Hepatocyte (in vitro differentiated cells): ENCODE data around the gene CCNA1. TPM values are rescaled to one million over a fixed set of nuclear protein-coding genes. Genes with fewer than 3 reads are reported as not detected.

Experiments used
- DNase-seq: peaks from one replicate; pipeline ENCODE4 v3.0.0-alpha.2; 2016; ENCODE audit warnings: low spot score
- H2AFZ ChIP-seq: fragments of 200-600 bp; sonication (generic); 2 replicates; pipeline ENCODE4 v1.6.0; 2016; ENCODE audit warnings: antibody characterized with exemption, mild to moderate bottlenecking
- H3K27ac ChIP-seq: fragments of 200-600 bp; sonication (generic); 2 replicates; pipeline ENCODE4 v1.5.1; 2016; ENCODE audit warnings: mild to moderate bottlenecking
- H3K27me3 ChIP-seq: fragments of 200-600 bp; sonication (generic); 2 replicates; pipeline ENCODE4 v1.6.1; 2016
- H3K36me3 ChIP-seq: fragments of 200-600 bp; sonication (generic); replicated peaks from 2 replicates; pipeline ENCODE4 v1.5.1; 2016; ENCODE audit warnings: low read depth; ENCODE audit not compliant: insufficient read depth
- H3K4me1 ChIP-seq: fragments of 200-600 bp; sonication (generic); 2 replicates; pipeline ENCODE4 v1.5.1; 2016; ENCODE audit warnings: mild to moderate bottlenecking, moderate library complexity; ENCODE audit not compliant: insufficient read depth
- H3K4me2 ChIP-seq: fragments of 200-600 bp; sonication (generic); 2 replicates; pipeline ENCODE4 v1.6.0; 2016
- H3K4me3 ChIP-seq: fragments of 200-600 bp; sonication (generic); 2 replicates; pipeline ENCODE4 v1.5.1; 2016; ENCODE audit warnings: mild to moderate bottlenecking
- H3K79me2 ChIP-seq: fragments of 200-600 bp; sonication (generic); 2 replicates; pipeline ENCODE4 v1.6.0; 2017; ENCODE audit warnings: mild to moderate bottlenecking
- H3K9me2 ChIP-seq: fragments of 200-600 bp; sonication (generic); replicated peaks from 2 replicates; pipeline ENCODE4 v1.6.0; 2017; ENCODE audit warnings: mild to moderate bottlenecking; ENCODE audit not compliant: insufficient read depth
- H3K9me3 ChIP-seq: fragments of 200-600 bp; sonication (generic); 2 replicates; pipeline ENCODE4 v1.5.1; 2016; ENCODE audit warnings: low read depth, mild to moderate bottlenecking
- H4K20me1 ChIP-seq: fragments of 200-600 bp; sonication (generic); 2 replicates; pipeline ENCODE4 v1.6.0; 2016; ENCODE audit warnings: mild to moderate bottlenecking; ENCODE audit not compliant: insufficient read depth, poor library complexity, severe bottlenecking
- EZH2 ChIP-seq: fragments of 200-600 bp; sonication (generic); IDR thresholded peaks from 2 replicates; pipeline ENCODE4 v1.6.1; 2016; ENCODE audit warnings: antibody characterized with exemption, mild to moderate bottlenecking, borderline replicate concordance
- EZH2phosphoT487 ChIP-seq: fragments of 200-600 bp; sonication (generic); IDR thresholded peaks from one replicate; pipeline ENCODE4 v1.6.1; 2018; ENCODE audit warnings: antibody characterized with exemption, mild to moderate bottlenecking, low read depth, moderate library complexity; ENCODE audit not compliant: unreplicated experiment, severe bottlenecking
- WGBS: methylation state at CpG from one replicate; pipeline ENCODE4 v1.1.6; 2016; ENCODE audit warnings: low lambda C conversion rate; ENCODE audit errors: missing lambda C conversion rate; 5-methylcytosine and 5-hydroxymethylcytosine counted together
- polyA plus RNA-seq: library from polyadenylated mRNA; unstranded; fragments of >200 nt; fragmentation: Nextera tagmentation; extraction: Ambion mirVana; gene quantifications from 2 replicates; pipeline ENCODE4 v1.2.1, GENCODE V29; 2016
- total RNA-seq: library from RNA; depleted of rRNA; stranded (reverse); fragments of >200 nt; gene quantifications from 2 replicates; pipeline ENCODE4 v1.2.3, GENCODE V29; 2014
- TF ChIP-seq, protein P1 (sequence below): fragments of 200-600 bp; sonication (generic); IDR thresholded peaks from 2 replicates; pipeline ENCODE4 v1.5.1; 2016; ENCODE audit warnings: antibody characterized with exemption, mild to moderate bottlenecking; ENCODE audit not compliant: poor library complexity

The CCNA1 gene
- total and polyA plus RNA-seq, 2 experiments from 2014 or later, result 0.47 to 0.83 TPM

DNA sequence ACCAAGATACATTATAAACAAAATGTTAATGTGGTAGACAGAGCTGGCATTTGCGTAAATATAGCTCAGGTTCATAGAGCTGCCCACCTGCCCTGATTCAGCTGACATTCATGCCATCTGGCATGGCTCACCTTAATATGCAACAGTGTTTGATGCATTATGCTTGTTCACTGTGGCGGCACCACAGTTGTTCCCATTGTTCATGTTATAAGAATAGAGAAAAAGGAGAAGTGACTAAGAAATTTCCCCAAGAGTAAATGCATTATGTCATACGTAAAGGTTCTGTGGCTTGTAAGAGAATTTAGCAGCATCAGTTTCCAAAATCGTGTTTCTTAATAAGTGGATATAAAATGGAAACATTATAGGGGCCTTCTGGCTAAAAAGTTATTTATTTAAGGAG, 4.5 kb downstream of the CCNA1 start:
- H3K4me2 ChIP-seq, result no peak overlapping the region
- no peaks in the 10 kb centered on the region for H3K9me2 ChIP-seq
- H3K27me3 ChIP-seq, result peaks cover 55% of the 10 kb centered on the region
- no peak overlapping the region for H2AFZ ChIP-seq
- H3K4me3 ChIP-seq, result no peak overlapping the region
- DNase-seq, result no peak
- no peaks in the 10 kb centered on the region for H4K20me1 ChIP-seq
- no peaks in the 10 kb centered on the region for H3K36me3 ChIP-seq
- H3K9me3 ChIP-seq, result no peaks in the 10 kb centered on the region
- no peaks in the 10 kb centered on the region for H3K4me1 ChIP-seq
- TF ChIP-seq, protein P1, sequence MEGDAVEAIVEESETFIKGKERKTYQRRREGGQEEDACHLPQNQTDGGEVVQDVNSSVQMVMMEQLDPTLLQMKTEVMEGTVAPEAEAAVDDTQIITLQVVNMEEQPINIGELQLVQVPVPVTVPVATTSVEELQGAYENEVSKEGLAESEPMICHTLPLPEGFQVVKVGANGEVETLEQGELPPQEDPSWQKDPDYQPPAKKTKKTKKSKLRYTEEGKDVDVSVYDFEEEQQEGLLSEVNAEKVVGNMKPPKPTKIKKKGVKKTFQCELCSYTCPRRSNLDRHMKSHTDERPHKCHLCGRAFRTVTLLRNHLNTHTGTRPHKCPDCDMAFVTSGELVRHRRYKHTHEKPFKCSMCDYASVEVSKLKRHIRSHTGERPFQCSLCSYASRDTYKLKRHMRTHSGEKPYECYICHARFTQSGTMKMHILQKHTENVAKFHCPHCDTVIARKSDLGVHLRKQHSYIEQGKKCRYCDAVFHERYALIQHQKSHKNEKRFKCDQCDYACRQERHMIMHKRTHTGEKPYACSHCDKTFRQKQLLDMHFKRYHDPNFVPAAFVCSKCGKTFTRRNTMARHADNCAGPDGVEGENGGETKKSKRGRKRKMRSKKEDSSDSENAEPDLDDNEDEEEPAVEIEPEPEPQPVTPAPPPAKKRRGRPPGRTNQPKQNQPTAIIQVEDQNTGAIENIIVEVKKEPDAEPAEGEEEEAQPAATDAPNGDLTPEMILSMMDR, result no peak
- TF ChIP-seq EZH2, result no peak
- no peak for TF ChIP-seq EZH2phosphoT487
- WGBS, result 85% methylated on average over 4 of the region's 4 CpGs
- no peaks in the 10 kb centered on the region for H3K79me2 ChIP-seq
- H3K27ac ChIP-seq, result no peak overlapping the region

DNA sequence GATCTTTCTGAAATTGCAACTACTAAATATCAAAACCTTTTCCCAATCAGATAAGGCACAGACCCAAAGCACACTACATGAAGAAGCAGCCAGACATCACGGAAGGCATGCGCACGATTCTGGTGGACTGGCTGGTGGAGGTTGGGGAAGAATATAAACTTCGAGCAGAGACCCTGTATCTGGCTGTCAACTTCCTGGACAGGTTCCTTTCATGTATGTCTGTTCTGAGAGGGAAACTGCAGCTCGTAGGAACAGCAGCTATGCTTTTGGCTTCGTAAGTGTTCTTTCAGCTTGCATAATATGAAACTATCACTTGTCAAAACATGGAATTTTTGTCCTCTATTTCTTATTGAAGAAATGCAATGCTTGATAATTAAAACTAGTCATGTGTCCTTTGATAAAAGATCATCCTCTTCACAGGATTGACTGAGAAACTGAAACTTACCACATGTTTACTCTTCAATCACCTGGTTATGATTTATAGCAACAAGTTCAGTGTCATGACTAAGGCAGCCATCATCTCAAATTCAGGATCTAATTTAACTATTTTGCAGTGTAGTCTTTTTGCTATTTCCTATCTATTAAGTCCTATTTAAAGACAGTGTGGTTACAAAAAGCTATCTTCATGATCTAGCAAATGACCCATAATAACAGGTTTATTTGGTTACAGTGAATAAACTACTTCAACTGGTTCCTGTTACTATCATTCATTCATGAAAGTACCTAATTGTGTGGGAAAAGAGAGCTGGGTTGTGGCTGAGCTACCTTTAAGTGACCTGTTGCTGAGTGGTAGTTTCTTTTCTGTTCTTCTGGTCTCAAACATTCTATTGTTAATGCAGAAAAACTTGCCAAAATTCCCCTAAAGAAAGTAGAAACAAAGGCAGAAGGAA, 6.5 kb downstream of the CCNA1 start:
- Histone ChIP-seq H3K79me2 (no peaks in the 10 kb centered on the region), H3K4me1 (no peaks in the 10 kb centered on the region), H4K20me1 (no peaks in the 10 kb centered on the region), H3K27me3 (peaks cover 37% of the 10 kb centered on the region), H3K9me3 (no peaks in the 10 kb centered on the region), H3K4me3 (no peak overlapping the region), H3K36me3 (no peaks in the 10 kb centered on the region), H2AFZ (no peak overlapping the region), H3K4me2 (no peak overlapping the region), H3K27ac (no peak overlapping the region), H3K9me2 (no peaks in the 10 kb centered on the region)
- TF ChIP-seq EZH2phosphoT487, result no peak
- no peak for TF ChIP-seq EZH2
- TF ChIP-seq, protein P1, result no peak
- 78% methylated on average over 6 of the region's 6 CpGs for WGBS
- DNase-seq, result no peak

DNA sequence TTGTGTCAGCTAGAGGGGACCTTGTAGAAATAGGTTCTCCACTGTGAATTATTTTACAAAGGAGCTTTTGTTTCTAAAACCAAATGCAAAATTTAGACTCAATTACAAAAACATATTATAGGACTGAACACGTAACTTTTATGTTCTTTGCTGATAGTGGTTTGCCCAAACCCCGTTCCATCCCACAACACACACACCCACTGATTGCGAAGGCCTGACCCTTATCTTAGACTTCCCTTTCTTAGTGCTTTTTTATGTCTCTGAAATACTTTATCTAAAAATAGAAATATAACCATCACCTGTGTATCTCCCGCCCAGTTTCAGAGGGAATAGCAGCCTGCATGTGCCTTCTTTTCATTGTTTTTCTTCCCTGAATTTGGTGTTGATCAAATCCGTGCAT, 13.0 kb downstream of the CCNA1 start:
- Histone ChIP-seq H3K4me2 (no peak overlapping the region), H3K4me1 (no peaks in the 10 kb centered on the region), H3K36me3 (no peaks in the 10 kb centered on the region), H3K4me3 (no peak overlapping the region), H3K79me2 (no peaks in the 10 kb centered on the region), H3K27me3 (no peaks in the 10 kb centered on the region), H3K9me3 (no peaks in the 10 kb centered on the region), H4K20me1 (no peaks in the 10 kb centered on the region), H2AFZ (no peak overlapping the region), H3K9me2 (no peaks in the 10 kb centered on the region), H3K27ac (no peak overlapping the region)
- TF ChIP-seq EZH2phosphoT487 (no peak), EZH2 (no peak)
- TF ChIP-seq, protein P1, result no peak
- 83% methylated on average over 5 of the region's 5 CpGs for WGBS
- no peak for DNase-seq
